IPS DF 6.9 (cell line): Measurements from ENCODE around the gene CMTM5.

ENCODE experiments used
- DNase-seq: peaks from one replicate; pipeline ENCODE4 v3.0.0-alpha.2; 2013; ENCODE audit warnings: low read depth, low spot score
- H3K27ac ChIP-seq: one replicate; pipeline ENCODE4 v1.5.1; 2013; ENCODE audit warnings: low read length, control low read depth
- H3K27me3 ChIP-seq: 2 replicates; pipeline ENCODE4 v1.6.1; 2013; ENCODE audit warnings: mild to moderate bottlenecking, low read length; ENCODE audit not compliant: control insufficient read depth, insufficient read depth
- H3K36me3 ChIP-seq: 2 replicates; pipeline ENCODE4 v1.6.1; 2013; ENCODE audit warnings: low read length; ENCODE audit not compliant: control insufficient read depth, insufficient read depth
- H3K4me1 ChIP-seq: 2 replicates; pipeline ENCODE4 v1.6.1; 2013; ENCODE audit warnings: low read length; ENCODE audit not compliant: control insufficient read depth, insufficient read depth
- H3K4me3 ChIP-seq: 2 replicates; pipeline ENCODE4 v1.5.1; 2013; ENCODE audit warnings: mild to moderate bottlenecking, low read length
- H3K9me3 ChIP-seq: 2 replicates; pipeline ENCODE4 v1.6.1; 2013; ENCODE audit warnings: low read length, inconsistent platforms; ENCODE audit not compliant: control insufficient read depth, insufficient read depth
- WGBS: extraction: QIAGEN DNeasy Blood & Tissue Kit; methylation state at CpG from one replicate; pipeline ENCODE4 v1.1.7; 2013; ENCODE audit warnings: mixed read lengths, missing lambda C conversion rate; ENCODE audit not compliant: insufficient read length, insufficient coverage; 5-methylcytosine and 5-hydroxymethylcytosine counted together

CMTM5 gene

GRCh38 chr14:23378612-23379220 is 1.9 kb downstream of the CMTM5 start:
- no CpG with 5 or more reads among the region's 11 CpGs for WGBS
- no peaks in the 10 kb centered on the region for H3K36me3 ChIP-seq
- H3K4me3 ChIP-seq, result no peak overlapping the region
- DNase-seq, result no peak
- H3K9me3 ChIP-seq, result no peaks in the 10 kb centered on the region
- H3K27me3 ChIP-seq, result no peaks in the 10 kb centered on the region
- H3K27ac ChIP-seq, result no peak overlapping the region
- H3K4me1 ChIP-seq, result no peaks in the 10 kb centered on the region

DNA sequence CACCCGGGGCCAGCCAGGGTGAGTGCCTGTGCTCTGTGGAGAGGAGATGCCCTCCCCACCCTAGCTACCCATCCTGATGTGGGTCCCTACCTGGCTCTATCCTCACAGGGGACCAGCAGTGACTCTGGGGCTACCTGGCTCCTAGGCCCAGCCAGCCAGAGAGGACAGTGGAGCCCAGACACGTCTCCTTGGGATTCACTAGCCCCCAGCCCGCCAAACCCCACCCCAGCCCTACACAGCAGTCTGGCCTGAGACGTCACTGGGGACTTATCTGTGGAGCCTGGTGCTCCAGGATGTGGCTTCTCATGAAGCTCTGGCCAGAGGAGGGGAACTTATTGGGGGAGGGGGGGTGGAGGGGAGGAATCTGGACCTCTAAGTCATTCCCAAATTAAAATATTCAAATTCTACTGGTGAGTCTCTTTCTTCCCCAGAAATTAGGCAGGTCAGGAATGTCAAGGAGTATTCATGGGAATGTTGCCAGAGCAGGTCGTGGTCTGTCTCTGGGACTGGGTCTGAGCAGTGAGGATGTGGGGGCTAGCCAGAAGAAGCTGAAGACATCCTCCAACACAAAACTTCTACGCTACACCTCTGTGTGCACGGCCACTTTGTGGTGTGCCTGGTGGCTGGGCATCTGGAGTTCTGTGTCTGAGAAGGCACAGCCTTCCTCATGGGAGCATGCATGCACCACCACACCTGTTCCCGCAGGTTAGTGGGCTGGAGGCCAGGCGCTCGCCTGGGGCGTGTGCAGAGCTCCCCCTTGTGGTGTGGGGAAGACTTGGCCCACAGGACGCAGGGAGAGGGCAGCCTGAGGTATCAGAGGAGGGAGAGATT is 2.7 kb downstream of the CMTM5 start:
- Histone ChIP-seq H3K9me3 (no peaks in the 10 kb centered on the region), H3K4me3 (no peak overlapping the region), H3K4me1 (no peaks in the 10 kb centered on the region), H3K36me3 (no peaks in the 10 kb centered on the region), H3K27me3 (no peaks in the 10 kb centered on the region), H3K27ac (no peak overlapping the region)
- no CpG with 5 or more reads among the region's 12 CpGs for WGBS
- DNase-seq, result no peak

DNA sequence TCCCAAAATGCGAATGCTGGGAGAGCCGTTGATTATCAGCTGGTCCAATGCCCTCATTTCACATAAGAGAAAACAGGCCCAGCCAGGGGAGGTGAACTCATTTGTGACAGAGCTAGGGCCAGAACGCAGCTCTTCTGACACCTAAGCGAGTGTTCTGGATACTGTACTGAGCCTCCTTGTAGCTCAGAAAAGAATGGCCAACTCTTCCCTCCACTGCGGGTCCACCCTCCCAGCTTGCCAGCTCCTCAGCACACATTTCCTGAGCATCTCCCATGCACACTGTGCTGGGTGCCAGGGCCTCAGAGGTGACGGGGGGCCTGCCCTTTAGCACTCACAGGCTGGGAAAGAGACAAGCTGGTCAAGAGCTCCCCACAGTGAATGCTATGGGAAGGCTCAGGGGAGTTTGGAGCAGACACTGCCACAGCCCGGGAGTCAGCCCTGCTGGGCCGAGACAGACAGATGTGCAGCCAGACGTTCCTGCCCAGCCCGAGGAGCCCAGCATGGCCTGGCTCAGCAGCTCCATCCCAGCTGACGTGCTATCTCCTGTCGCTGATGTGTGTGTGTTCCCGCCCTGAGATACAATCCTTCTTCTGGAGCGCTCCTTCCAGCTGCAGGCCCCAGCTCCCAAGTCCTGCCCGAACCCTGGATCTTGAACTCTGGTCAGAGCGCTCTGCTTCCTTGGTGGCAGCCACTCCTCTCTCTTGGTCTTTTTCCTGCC is 3.5 kb downstream of the CMTM5 start:
- no peaks in the 10 kb centered on the region for H3K27me3 ChIP-seq
- H3K27ac ChIP-seq, result no peak overlapping the region
- H3K36me3 ChIP-seq, result no peaks in the 10 kb centered on the region
- no peak overlapping the region for H3K4me3 ChIP-seq
- DNase-seq, result no peak
- no CpG with 5 or more reads among the region's 16 CpGs for WGBS
- H3K4me1 ChIP-seq, result no peaks in the 10 kb centered on the region
- H3K9me3 ChIP-seq, result no peaks in the 10 kb centered on the region

DNA sequence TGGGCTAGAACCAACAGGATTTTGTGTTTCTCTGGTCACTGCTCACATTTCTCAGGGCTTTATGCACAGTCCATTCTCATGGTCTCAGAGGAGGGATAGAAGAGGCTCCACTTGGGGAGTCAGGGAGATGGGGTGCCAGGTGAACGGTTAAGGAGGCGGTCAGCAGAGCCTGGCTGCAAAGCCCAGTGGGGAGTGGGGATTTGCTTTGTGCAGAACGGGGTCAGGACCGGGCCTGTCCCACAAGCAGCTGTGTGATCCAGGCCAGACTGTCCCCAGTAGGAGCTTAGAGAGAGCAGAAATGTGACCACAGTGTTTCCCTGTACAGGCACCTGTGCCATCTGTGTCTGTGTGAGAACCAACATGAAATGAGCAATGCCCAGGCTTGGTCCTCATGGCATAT is 4.1 kb downstream of the CMTM5 start:
- H3K27ac ChIP-seq, result no peak overlapping the region
- H3K9me3 ChIP-seq, result no peaks in the 10 kb centered on the region
- no peak for DNase-seq
- no peak overlapping the region for H3K4me3 ChIP-seq
- H3K4me1 ChIP-seq, result no peaks in the 10 kb centered on the region
- H3K36me3 ChIP-seq, result no peaks in the 10 kb centered on the region
- H3K27me3 ChIP-seq, result no peaks in the 10 kb centered on the region
- WGBS, result no CpG with 5 or more reads among the region's 4 CpGs

- DNase-seq, result no peak
- Histone ChIP-seq H3K27me3 (no peaks in the 10 kb centered on the region), H3K27ac (no peak overlapping the region), H3K4me3 (no peak overlapping the region), H3K4me1 (no peaks in the 10 kb centered on the region), H3K9me3 (no peaks in the 10 kb centered on the region), H3K36me3 (no peaks in the 10 kb centered on the region)
- WGBS, result no CpG with 5 or more reads among the region's 3 CpGs
Measured at GRCh38 chr14:23381871-23382270, 5.0 kb downstream of the CMTM5 start.

- H3K27ac ChIP-seq, result no peak overlapping the region
- no peak for DNase-seq
- WGBS, result no CpG with 5 or more reads among the region's 6 CpGs
- no peaks in the 10 kb centered on the region for H3K9me3 ChIP-seq
- no peaks in the 10 kb centered on the region for H3K36me3 ChIP-seq
- no peaks in the 10 kb centered on the region for H3K27me3 ChIP-seq
- no peaks in the 10 kb centered on the region for H3K4me1 ChIP-seq
- H3K4me3 ChIP-seq, result no peak overlapping the region
Measured at GRCh38 chr14:23382276-23382675, 5.4 kb downstream of the CMTM5 start.

- no peaks in the 10 kb centered on the region for H3K4me1 ChIP-seq
- no peaks in the 10 kb centered on the region for H3K27me3 ChIP-seq
- WGBS, result no CpG with 5 or more reads among the region's 10 CpGs
- no peak for DNase-seq
- H3K36me3 ChIP-seq, result no peaks in the 10 kb centered on the region
- H3K27ac ChIP-seq, result no peak overlapping the region
- no peak overlapping the region for H3K4me3 ChIP-seq
- no peaks in the 10 kb centered on the region for H3K9me3 ChIP-seq
Measured at GRCh38 chr14:23382731-23383440, 6.0 kb downstream of the CMTM5 start.

- Histone ChIP-seq H3K9me3 (no peaks in the 10 kb centered on the region), H3K27me3 (no peaks in the 10 kb centered on the region), H3K4me3 (no peak overlapping the region), H3K36me3 (no peaks in the 10 kb centered on the region), H3K27ac (no peak overlapping the region), H3K4me1 (peaks cover 6% of the 10 kb centered on the region; the same call in 1 of the 2 replicates)
- no peak for DNase-seq
- no CpG with 5 or more reads among the region's 29 CpGs for WGBS
Measured at GRCh38 chr14:23384364-23385080, 7.7 kb downstream of the CMTM5 start.

- WGBS, result no CpG with 5 or more reads among the region's 2 CpGs
- no peak for DNase-seq
- Histone ChIP-seq H3K4me1 (peaks cover 6% of the 10 kb centered on the region; the same call in 1 of the 2 replicates), H3K36me3 (no peaks in the 10 kb centered on the region), H3K27me3 (no peaks in the 10 kb centered on the region), H3K4me3 (no peak overlapping the region), H3K9me3 (no peaks in the 10 kb centered on the region), H3K27ac (no peak overlapping the region)
Measured at GRCh38 chr14:23385244-23385641, 8.4 kb downstream of the CMTM5 start.
